Neuronal stem cell (in vitro differentiated cells): ENCODE measurements around the gene NCBP2.
"Not testable (repeated sequence)": the region's sequence is repeated elsewhere in the genome, so short reads cannot be mapped to it uniquely, and the experiment has no call there.

Source experiments
- DNase-seq: peaks from one replicate; pipeline ENCODE4 v3.0.0-alpha.2; 2013; ENCODE audit warnings: low spot score
- H2AFZ ChIP-seq: one replicate; pipeline ENCODE4 v1.6.1; 2013; ENCODE audit warnings: mild to moderate bottlenecking, low read length, inconsistent platforms
- H2AK5ac ChIP-seq: 2 replicates; pipeline ENCODE4 v1.6.1; 2013; ENCODE audit warnings: low read depth, mild to moderate bottlenecking, inconsistent platforms, low read length, moderate library complexity, mixed read lengths
- H2BK120ac ChIP-seq: 2 replicates; pipeline ENCODE4 v1.6.1; 2013; ENCODE audit warnings: low read depth, mild to moderate bottlenecking, inconsistent platforms, low read length, moderate library complexity, mixed read lengths
- H2BK12ac ChIP-seq: one replicate; pipeline ENCODE4 v1.6.1; 2013; ENCODE audit warnings: low read length, inconsistent platforms
- H2BK15ac ChIP-seq: 2 replicates; pipeline ENCODE4 v1.6.1; 2013; ENCODE audit warnings: mild to moderate bottlenecking, low read length, inconsistent platforms, mixed read lengths
- H2BK5ac ChIP-seq: one replicate; pipeline ENCODE4 v1.6.1; 2013; ENCODE audit warnings: inconsistent platforms, mild to moderate bottlenecking, low read length, moderate library complexity
- H3K14ac ChIP-seq: one replicate; pipeline ENCODE4 v1.6.1; 2013; ENCODE audit warnings: low read length, inconsistent platforms
- H3K18ac ChIP-seq: 2 replicates; pipeline ENCODE4 v1.6.1; 2013; ENCODE audit warnings: low read length, inconsistent platforms
- H3K23ac ChIP-seq: 2 replicates; pipeline ENCODE4 v1.6.1; 2013; ENCODE audit warnings: low read depth, mild to moderate bottlenecking, mixed read lengths, low read length, inconsistent platforms; ENCODE audit not compliant: poor library complexity
- H3K27ac ChIP-seq: replicated peaks from 3 replicates; pipeline ENCODE4 v1.5.1; 2013; ENCODE audit warnings: low read length, inconsistent platforms
- H3K27me3 ChIP-seq, 3 experiments: 2 replicates each; pipeline ENCODE4 v1.6.1; 2013; ENCODE audit warnings: low read length in 3 of 3, mild to moderate bottlenecking in 2 of 3, inconsistent platforms in 1 of 3, low read depth in 1 of 3, mixed read lengths in 1 of 3, moderate library complexity in 1 of 3; ENCODE audit not compliant: control insufficient read depth in 3 of 3, insufficient read depth in 3 of 3
- H3K36me3 ChIP-seq, 2 donors: replicated peaks in 1 of 2; 2 replicates each; pipeline ENCODE4 v1.6.1; 2013; ENCODE audit warnings: low read length in 2 of 2; ENCODE audit not compliant: control insufficient read depth in 2 of 2, insufficient read depth in 2 of 2
- H3K4ac ChIP-seq: 2 replicates; pipeline ENCODE4 v1.6.1; 2013; ENCODE audit warnings: inconsistent platforms, mild to moderate bottlenecking, low read length, moderate library complexity
- H3K4me1 ChIP-seq, 2 donors: 1 replicate in 1 of 2; 2 replicates in 1 of 2; pipeline ENCODE4 v1.6.1; 2013; ENCODE audit warnings: low read length in 2 of 2, low read depth in 1 of 2; ENCODE audit not compliant: control insufficient read depth in 2 of 2, insufficient read depth in 1 of 2
- H3K4me2 ChIP-seq: one replicate; pipeline ENCODE4 v1.6.1; 2013; ENCODE audit warnings: mild to moderate bottlenecking, low read length, inconsistent platforms; ENCODE audit not compliant: insufficient read depth, poor library complexity, severe bottlenecking
- H3K4me3 ChIP-seq, 2 donors: 2 replicates each; pipeline ENCODE4 v1.5.1; 2013; ENCODE audit warnings: low read length in 2 of 2, mild to moderate bottlenecking in 2 of 2, inconsistent platforms in 1 of 2, moderate library complexity in 1 of 2
- H3K79me1 ChIP-seq: one replicate; pipeline ENCODE4 v1.6.1; 2013; ENCODE audit warnings: low read depth, mild to moderate bottlenecking, inconsistent platforms, low read length, moderate library complexity
- H3K9ac ChIP-seq: one replicate; pipeline ENCODE4 v1.6.1; 2013; ENCODE audit warnings: mild to moderate bottlenecking, low read depth, low read length, inconsistent platforms; ENCODE audit not compliant: poor library complexity
- H3K9me3 ChIP-seq, 2 donors: replicated peaks in 1 of 2; 2 replicates each; pipeline versions ENCODE3 to v1.6.1; 2013; ENCODE audit warnings: low read length in 2 of 2, mild to moderate bottlenecking in 2 of 2, inconsistent platforms in 1 of 2, low read depth in 1 of 2, mixed read lengths in 1 of 2, moderate library complexity in 1 of 2; ENCODE audit not compliant: control insufficient read depth in 2 of 2, insufficient read depth in 1 of 2
- H4K8ac ChIP-seq: one replicate; pipeline ENCODE4 v1.6.1; 2013; ENCODE audit warnings: low read depth, mild to moderate bottlenecking, inconsistent platforms, low read length, moderate library complexity
- H4K91ac ChIP-seq: one replicate; pipeline ENCODE4 v1.6.1; 2013; ENCODE audit warnings: low read length, low read depth, mild to moderate bottlenecking, inconsistent platforms; ENCODE audit not compliant: poor library complexity
- WGBS, 2 donors: extraction: QIAGEN DNeasy Blood & Tissue Kit; methylation state at CpG; one replicate each; pipeline ENCODE4 v1.1.7; 2013; ENCODE audit warnings: missing lambda C conversion rate in 2 of 2, mixed read lengths in 1 of 2; ENCODE audit not compliant: insufficient read length in 2 of 2, insufficient replicate concordance in 1 of 2; ENCODE audit errors: extremely low coverage in 2 of 2; 5-methylcytosine and 5-hydroxymethylcytosine counted together

Gene NCBP2

GRCh38 chr3:196947136-196947859, 5.0 kb upstream of the NCBP2 start:
- H3K9ac ChIP-seq: no peak overlapping the region
- H2AK5ac ChIP-seq: peak overlapping the region; percentile 68
- peaks cover 0 to 8% of the 10 kb centered on the region in 2 donors for H3K4me1 ChIP-seq
- peak overlapping the region; percentile 48 for H3K23ac ChIP-seq
- no peak overlapping the region for H2BK120ac ChIP-seq
- peak overlapping the region; percentile 46 for H4K91ac ChIP-seq
- H3K36me3 ChIP-seq: peaks cover 0 to 9% of the 10 kb centered on the region in 2 donors
- no peak overlapping the region for H2AFZ ChIP-seq
- no peaks in the 10 kb centered on the region for H3K9me3 ChIP-seq
- DNase-seq: no peak
- H3K27ac ChIP-seq: no peak overlapping the region
- H4K8ac ChIP-seq: no peak overlapping the region
- no peak overlapping the region for H3K14ac ChIP-seq
- H3K18ac ChIP-seq: peak overlapping the region; percentile 51
- no peak overlapping the region for H3K4ac ChIP-seq
- WGBS, 2 donors: no CpG with 5 or more reads among the region's 10 CpGs
- H2BK5ac ChIP-seq: no peak overlapping the region
- H3K4me2 ChIP-seq: no peak overlapping the region
- no peak overlapping the region for H2BK12ac ChIP-seq
- peaks cover 2% of the 10 kb centered on the region for H3K79me1 ChIP-seq
- peak overlapping the region; percentile 47 for H2BK15ac ChIP-seq
- no peaks in the 10 kb centered on the region for H3K27me3 ChIP-seq
- no peak overlapping the region for H3K4me3 ChIP-seq

GRCh38 chr3:196944037-196944790, 1.9 kb upstream of the NCBP2 start:
- not testable (repeated sequence) for H2BK15ac ChIP-seq, H3K79me1 ChIP-seq, H4K91ac ChIP-seq, H3K23ac ChIP-seq, H3K4me3 ChIP-seq, H2AK5ac ChIP-seq, H3K9ac ChIP-seq, H3K18ac ChIP-seq, H2AFZ ChIP-seq, H2BK12ac ChIP-seq, H3K4ac ChIP-seq, H3K14ac ChIP-seq, DNase-seq, H3K4me2 ChIP-seq, H2BK5ac ChIP-seq, H2BK120ac ChIP-seq, H3K27me3 ChIP-seq, H3K9me3 ChIP-seq, H3K27ac ChIP-seq, H4K8ac ChIP-seq
- Histone ChIP-seq H3K36me3 (peaks cover 2 to 23% of the 10 kb centered on the region in 2 donors), H3K4me1 (peaks cover 0 to 11% of the 10 kb centered on the region in 2 donors)
- WGBS, 2 donors: no CpG with 5 or more reads among the region's 14 CpGs

DNA sequence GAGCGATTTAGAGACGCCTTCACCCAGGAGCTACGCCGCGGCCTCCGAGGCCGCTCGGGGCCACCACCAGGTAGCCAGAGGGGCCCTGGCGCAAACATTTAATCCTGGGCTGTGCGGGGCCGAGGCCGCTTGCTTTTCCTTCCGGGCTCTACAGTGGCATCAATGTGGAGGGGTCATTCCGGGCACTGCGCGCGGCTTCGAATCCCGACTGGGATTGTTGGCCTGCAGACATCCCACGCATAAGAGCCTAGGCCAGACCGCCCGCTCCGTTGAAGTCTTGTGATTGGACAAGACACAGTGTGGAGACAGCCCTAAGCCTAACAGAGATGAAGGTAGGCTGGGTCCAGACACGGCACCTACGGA, 568 bp upstream of the NCBP2 start:
- H3K4ac ChIP-seq: no peak overlapping the region
- peak overlapping the region; percentile 99 for H3K9ac ChIP-seq

GRCh38 chr3:196941729-196942225, 551 bp downstream of the NCBP2 start:
- Histone ChIP-seq H3K4me2 (peak overlapping the region; percentile 82), H3K4ac (peak overlapping the region; percentile 54), H3K4me3 (peak overlapping the region; percentile 70 to 91), H2BK12ac (no peak overlapping the region), H3K4me1 (peaks cover 0 to 11% of the 10 kb centered on the region in 2 donors), H2BK5ac (peak overlapping the region; percentile 85), H3K18ac (peak overlapping the region; percentile 92), H4K8ac (no peak overlapping the region), H3K9me3 (no peaks in the 10 kb centered on the region), H3K23ac (peak overlapping the region; percentile 95), H2BK15ac (peak overlapping the region; percentile 49), H4K91ac (peak overlapping the region; percentile 89), H2AFZ (peak overlapping the region; percentile 90), H2AK5ac (peak overlapping the region; percentile 85), H3K14ac (peak overlapping the region; percentile 9), H3K27me3 (no peaks in the 10 kb centered on the region), H3K79me1 (peaks cover 2% of the 10 kb centered on the region), H3K27ac (peak overlapping the region; percentile 94), H3K9ac (peak overlapping the region; percentile 94), H2BK120ac (peak overlapping the region; percentile 75), H3K36me3 (peaks cover 11 to 47% of the 10 kb centered on the region in 2 donors)
- WGBS, 2 donors: no CpG with 5 or more reads among the region's 31 CpGs
- no peak for DNase-seq

More for the DNA sequence above, 568 bp upstream of the NCBP2 start:
- Histone ChIP-seq H4K8ac (no peak overlapping the region), H3K27me3 (no peaks in the 10 kb centered on the region), H3K23ac (peak overlapping the region; percentile 95), H3K9me3 (no peaks in the 10 kb centered on the region), H2AFZ (peak overlapping the region; percentile 93), H3K14ac (no peak overlapping the region), H3K36me3 (peaks cover 2 to 36% of the 10 kb centered on the region in 2 donors), H3K79me1 (peaks cover 2% of the 10 kb centered on the region), H2AK5ac (peak overlapping the region; percentile 68), H4K91ac (no peak overlapping the region), H2BK5ac (peak overlapping the region; percentile 71), H3K18ac (no peak overlapping the region), H3K4me1 (peaks cover 0 to 11% of the 10 kb centered on the region in 2 donors), H3K4me3 (peak overlapping the region; percentile 70 to 100), H2BK120ac (no peak overlapping the region), H3K27ac (peak overlapping the region; percentile 50), H3K4me2 (peak overlapping the region; percentile 70), H2BK12ac (no peak overlapping the region), H2BK15ac (no peak overlapping the region)
- DNase-seq: no peak
- WGBS, 2 donors: no CpG with 5 or more reads among the region's 25 CpGs
